ENCODE results near the gene IVL.

DNA sequence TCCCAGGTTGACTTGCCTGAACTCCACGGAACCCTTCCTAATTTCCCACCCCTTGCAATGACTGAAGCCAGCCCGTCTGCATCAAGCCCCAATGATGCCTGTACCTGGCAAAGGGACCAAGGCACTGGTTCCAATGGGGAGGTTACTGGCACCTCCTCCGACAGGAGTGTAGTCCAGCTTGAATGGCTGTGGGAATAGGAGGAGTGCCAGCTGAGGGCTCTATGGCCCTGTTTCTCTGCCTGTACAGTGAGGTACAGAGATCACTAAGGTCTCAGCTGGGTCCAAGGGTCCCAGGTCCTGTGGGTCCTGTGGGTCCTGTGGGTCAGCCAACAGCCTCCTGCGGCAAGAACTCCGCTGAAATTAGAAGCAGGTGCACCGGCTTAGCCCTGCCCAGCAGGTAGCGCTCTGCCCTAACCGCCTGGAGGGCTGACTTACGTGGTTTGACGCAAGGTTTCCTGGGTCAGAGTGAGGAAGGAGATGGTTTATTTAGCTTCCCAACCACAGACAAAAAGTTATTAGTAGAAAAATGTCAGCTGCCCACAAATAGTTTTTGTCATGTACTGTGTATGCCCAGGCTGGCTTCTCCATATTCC is 52.2 kb downstream of the IVL start:
- TF ChIP-seq TEAD4 (IDR thresholded peaks at IDR 0.05; ENCODE audit: borderline replicate concordance, insufficient read depth): no peak
- TF ChIP-seq, protein P1, sequence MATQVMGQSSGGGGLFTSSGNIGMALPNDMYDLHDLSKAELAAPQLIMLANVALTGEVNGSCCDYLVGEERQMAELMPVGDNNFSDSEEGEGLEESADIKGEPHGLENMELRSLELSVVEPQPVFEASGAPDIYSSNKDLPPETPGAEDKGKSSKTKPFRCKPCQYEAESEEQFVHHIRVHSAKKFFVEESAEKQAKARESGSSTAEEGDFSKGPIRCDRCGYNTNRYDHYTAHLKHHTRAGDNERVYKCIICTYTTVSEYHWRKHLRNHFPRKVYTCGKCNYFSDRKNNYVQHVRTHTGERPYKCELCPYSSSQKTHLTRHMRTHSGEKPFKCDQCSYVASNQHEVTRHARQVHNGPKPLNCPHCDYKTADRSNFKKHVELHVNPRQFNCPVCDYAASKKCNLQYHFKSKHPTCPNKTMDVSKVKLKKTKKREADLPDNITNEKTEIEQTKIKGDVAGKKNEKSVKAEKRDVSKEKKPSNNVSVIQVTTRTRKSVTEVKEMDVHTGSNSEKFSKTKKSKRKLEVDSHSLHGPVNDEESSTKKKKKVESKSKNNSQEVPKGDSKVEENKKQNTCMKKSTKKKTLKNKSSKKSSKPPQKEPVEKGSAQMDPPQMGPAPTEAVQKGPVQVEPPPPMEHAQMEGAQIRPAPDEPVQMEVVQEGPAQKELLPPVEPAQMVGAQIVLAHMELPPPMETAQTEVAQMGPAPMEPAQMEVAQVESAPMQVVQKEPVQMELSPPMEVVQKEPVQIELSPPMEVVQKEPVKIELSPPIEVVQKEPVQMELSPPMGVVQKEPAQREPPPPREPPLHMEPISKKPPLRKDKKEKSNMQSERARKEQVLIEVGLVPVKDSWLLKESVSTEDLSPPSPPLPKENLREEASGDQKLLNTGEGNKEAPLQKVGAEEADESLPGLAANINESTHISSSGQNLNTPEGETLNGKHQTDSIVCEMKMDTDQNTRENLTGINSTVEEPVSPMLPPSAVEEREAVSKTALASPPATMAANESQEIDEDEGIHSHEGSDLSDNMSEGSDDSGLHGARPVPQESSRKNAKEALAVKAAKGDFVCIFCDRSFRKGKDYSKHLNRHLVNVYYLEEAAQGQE (IDR thresholded peaks at IDR 0.05; ENCODE audit: low read depth, low read length): no peak
- TF ChIP-seq, protein P2, sequence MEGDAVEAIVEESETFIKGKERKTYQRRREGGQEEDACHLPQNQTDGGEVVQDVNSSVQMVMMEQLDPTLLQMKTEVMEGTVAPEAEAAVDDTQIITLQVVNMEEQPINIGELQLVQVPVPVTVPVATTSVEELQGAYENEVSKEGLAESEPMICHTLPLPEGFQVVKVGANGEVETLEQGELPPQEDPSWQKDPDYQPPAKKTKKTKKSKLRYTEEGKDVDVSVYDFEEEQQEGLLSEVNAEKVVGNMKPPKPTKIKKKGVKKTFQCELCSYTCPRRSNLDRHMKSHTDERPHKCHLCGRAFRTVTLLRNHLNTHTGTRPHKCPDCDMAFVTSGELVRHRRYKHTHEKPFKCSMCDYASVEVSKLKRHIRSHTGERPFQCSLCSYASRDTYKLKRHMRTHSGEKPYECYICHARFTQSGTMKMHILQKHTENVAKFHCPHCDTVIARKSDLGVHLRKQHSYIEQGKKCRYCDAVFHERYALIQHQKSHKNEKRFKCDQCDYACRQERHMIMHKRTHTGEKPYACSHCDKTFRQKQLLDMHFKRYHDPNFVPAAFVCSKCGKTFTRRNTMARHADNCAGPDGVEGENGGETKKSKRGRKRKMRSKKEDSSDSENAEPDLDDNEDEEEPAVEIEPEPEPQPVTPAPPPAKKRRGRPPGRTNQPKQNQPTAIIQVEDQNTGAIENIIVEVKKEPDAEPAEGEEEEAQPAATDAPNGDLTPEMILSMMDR (IDR thresholded peaks at IDR 0.05): no peak; the same call in 1 of the 2 replicates
- no peak for TF ChIP-seq EZH2phosphoT487 (IDR thresholded peaks at IDR 0.05; ENCODE audit: borderline replicate concordance, low read depth)
- TF ChIP-seq MXI1 (IDR thresholded peaks at IDR 0.05; ENCODE audit: low read depth, low read length): no peak
